ENCODE results near the gene LARP7. TPM values are rescaled to one million over a fixed set of nuclear protein-coding genes. Genes with fewer than 3 reads are reported as not detected.

LARP7 gene
- total and polyA plus RNA-seq, 2 of the 8 experiments (the other 6 are each of a cell fraction or from before 2014, with no cell fraction given), result 9.3 to 38.3 TPM

GRCh38 chr4:112668131-112668530 is 31.2 kb downstream of the LARP7 start (continued):
- TF ChIP-seq, protein P1, sequence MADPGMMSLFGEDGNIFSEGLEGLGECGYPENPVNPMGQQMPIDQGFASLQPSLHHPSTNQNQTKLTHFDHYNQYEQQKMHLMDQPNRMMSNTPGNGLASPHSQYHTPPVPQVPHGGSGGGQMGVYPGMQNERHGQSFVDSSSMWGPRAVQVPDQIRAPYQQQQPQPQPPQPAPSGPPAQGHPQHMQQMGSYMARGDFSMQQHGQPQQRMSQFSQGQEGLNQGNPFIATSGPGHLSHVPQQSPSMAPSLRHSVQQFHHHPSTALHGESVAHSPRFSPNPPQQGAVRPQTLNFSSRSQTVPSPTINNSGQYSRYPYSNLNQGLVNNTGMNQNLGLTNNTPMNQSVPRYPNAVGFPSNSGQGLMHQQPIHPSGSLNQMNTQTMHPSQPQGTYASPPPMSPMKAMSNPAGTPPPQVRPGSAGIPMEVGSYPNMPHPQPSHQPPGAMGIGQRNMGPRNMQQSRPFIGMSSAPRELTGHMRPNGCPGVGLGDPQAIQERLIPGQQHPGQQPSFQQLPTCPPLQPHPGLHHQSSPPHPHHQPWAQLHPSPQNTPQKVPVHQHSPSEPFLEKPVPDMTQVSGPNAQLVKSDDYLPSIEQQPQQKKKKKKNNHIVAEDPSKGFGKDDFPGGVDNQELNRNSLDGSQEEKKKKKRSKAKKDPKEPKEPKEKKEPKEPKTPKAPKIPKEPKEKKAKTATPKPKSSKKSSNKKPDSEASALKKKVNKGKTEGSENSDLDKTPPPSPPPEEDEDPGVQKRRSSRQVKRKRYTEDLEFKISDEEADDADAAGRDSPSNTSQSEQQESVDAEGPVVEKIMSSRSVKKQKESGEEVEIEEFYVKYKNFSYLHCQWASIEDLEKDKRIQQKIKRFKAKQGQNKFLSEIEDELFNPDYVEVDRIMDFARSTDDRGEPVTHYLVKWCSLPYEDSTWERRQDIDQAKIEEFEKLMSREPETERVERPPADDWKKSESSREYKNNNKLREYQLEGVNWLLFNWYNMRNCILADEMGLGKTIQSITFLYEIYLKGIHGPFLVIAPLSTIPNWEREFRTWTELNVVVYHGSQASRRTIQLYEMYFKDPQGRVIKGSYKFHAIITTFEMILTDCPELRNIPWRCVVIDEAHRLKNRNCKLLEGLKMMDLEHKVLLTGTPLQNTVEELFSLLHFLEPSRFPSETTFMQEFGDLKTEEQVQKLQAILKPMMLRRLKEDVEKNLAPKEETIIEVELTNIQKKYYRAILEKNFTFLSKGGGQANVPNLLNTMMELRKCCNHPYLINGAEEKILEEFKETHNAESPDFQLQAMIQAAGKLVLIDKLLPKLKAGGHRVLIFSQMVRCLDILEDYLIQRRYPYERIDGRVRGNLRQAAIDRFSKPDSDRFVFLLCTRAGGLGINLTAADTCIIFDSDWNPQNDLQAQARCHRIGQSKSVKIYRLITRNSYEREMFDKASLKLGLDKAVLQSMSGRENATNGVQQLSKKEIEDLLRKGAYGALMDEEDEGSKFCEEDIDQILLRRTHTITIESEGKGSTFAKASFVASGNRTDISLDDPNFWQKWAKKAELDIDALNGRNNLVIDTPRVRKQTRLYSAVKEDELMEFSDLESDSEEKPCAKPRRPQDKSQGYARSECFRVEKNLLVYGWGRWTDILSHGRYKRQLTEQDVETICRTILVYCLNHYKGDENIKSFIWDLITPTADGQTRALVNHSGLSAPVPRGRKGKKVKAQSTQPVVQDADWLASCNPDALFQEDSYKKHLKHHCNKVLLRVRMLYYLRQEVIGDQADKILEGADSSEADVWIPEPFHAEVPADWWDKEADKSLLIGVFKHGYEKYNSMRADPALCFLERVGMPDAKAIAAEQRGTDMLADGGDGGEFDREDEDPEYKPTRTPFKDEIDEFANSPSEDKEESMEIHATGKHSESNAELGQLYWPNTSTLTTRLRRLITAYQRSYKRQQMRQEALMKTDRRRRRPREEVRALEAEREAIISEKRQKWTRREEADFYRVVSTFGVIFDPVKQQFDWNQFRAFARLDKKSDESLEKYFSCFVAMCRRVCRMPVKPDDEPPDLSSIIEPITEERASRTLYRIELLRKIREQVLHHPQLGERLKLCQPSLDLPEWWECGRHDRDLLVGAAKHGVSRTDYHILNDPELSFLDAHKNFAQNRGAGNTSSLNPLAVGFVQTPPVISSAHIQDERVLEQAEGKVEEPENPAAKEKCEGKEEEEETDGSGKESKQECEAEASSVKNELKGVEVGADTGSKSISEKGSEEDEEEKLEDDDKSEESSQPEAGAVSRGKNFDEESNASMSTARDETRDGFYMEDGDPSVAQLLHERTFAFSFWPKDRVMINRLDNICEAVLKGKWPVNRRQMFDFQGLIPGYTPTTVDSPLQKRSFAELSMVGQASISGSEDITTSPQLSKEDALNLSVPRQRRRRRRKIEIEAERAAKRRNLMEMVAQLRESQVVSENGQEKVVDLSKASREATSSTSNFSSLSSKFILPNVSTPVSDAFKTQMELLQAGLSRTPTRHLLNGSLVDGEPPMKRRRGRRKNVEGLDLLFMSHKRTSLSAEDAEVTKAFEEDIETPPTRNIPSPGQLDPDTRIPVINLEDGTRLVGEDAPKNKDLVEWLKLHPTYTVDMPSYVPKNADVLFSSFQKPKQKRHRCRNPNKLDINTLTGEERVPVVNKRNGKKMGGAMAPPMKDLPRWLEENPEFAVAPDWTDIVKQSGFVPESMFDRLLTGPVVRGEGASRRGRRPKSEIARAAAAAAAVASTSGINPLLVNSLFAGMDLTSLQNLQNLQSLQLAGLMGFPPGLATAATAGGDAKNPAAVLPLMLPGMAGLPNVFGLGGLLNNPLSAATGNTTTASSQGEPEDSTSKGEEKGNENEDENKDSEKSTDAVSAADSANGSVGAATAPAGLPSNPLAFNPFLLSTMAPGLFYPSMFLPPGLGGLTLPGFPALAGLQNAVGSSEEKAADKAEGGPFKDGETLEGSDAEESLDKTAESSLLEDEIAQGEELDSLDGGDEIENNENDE (IDR thresholded peaks at IDR 0.05; ENCODE audit: insufficient replicate concordance, low read length), result no peak

Data from H1 (cell line).